Lung (tissue), 12 donors: ENCODE measurements around the gene NACA. TPM values are rescaled to one million over a fixed set of nuclear protein-coding genes. Genes with fewer than 3 reads are reported as not detected.
A peak's percentile ranks its signal among the peaks of the same experiment; 100 is the strongest.
"Not testable (repeated sequence)": the region's sequence is repeated elsewhere in the genome, so short reads cannot be mapped to it uniquely, and the experiment has no call there.

Experiments used
- ATAC-seq: fragments of 200-7000 bp; cut with Tn5 transposase; one replicate; pipeline ENCODE4 v1.9.1; 2020; ENCODE audit warnings: moderate number of reproducible peaks; ENCODE audit not compliant: insufficient read depth, low FRiP score
- DNase-seq, 3 donors: peaks; one replicate each; pipeline ENCODE4 v3.0.0-alpha.2; 2013 to 2017
- H3K27ac ChIP-seq, 2 donors: one replicate each; pipeline ENCODE4 v1.5.1; 2013; ENCODE audit warnings: mild to moderate bottlenecking in 2 of 2, moderate library complexity in 2 of 2, control low read depth in 1 of 2, inconsistent platforms in 1 of 2, low read depth in 1 of 2, low read length in 1 of 2
- H3K27me3 ChIP-seq, 3 donors: one replicate each; pipeline ENCODE4 v1.5.1; 2013; ENCODE audit warnings: low read length in 2 of 3; ENCODE audit not compliant: control insufficient read depth in 3 of 3, insufficient read depth in 3 of 3
- H3K36me3 ChIP-seq, 4 donors: one replicate each; pipeline ENCODE4 v1.5.1; 2013; ENCODE audit warnings: low read length in 4 of 4, mild to moderate bottlenecking in 1 of 4, moderate library complexity in 1 of 4; ENCODE audit not compliant: control insufficient read depth in 4 of 4, insufficient read depth in 4 of 4
- H3K4me1 ChIP-seq, 5 donors: one replicate each; pipeline ENCODE4 v1.5.1; 2013; ENCODE audit warnings: low read length in 5 of 5, mild to moderate bottlenecking in 2 of 5, moderate library complexity in 1 of 5; ENCODE audit not compliant: control insufficient read depth in 5 of 5, insufficient read depth in 5 of 5
- H3K4me3 ChIP-seq: one replicate; pipeline ENCODE4 v1.5.1; 2013; ENCODE audit warnings: mild to moderate bottlenecking, control low read depth, moderate library complexity
- H3K9ac ChIP-seq, 2 donors: one replicate each; pipeline ENCODE4 v1.5.1; 2013; ENCODE audit warnings: low read length in 2 of 2, control low read depth in 1 of 2; ENCODE audit not compliant: insufficient read depth in 1 of 2
- H3K9me3 ChIP-seq, 4 donors: one replicate each; pipeline ENCODE4 v1.5.1; 2013; ENCODE audit warnings: low read length in 3 of 4, mild to moderate bottlenecking in 1 of 4, moderate library complexity in 1 of 4; ENCODE audit not compliant: control insufficient read depth in 4 of 4, insufficient read depth in 3 of 4
- CTCF ChIP-seq: IDR thresholded peaks from 2 replicates; pipeline ENCODE4 v1.5.1; 2012; ENCODE audit warnings: mild to moderate bottlenecking; ENCODE audit errors: control extremely low read depth, extremely low read depth
- WGBS, 2 donors: extraction: QIAGEN DNeasy Blood & Tissue Kit; methylation state at CpG; one replicate each; pipeline ENCODE4 v1.1.7; 2013; 5-methylcytosine and 5-hydroxymethylcytosine counted together
- polyA plus RNA-seq, 2 donors: library from polyadenylated mRNA; stranded (reverse); fragments of 200-250 nt; gene quantifications; one replicate each; pipeline ENCODE4 v1.2.1, GENCODE V29; 2013
- total RNA-seq, 2 donors: library from RNA; depleted of rRNA in 1 of 2; stranded (reverse); fragments of >200 nt in 1 of 2; gene quantifications; one replicate each; pipeline ENCODE4 v1.2.1, GENCODE V29; 2014 to 2021
- donor health status: control.
- donor health status: control.
- donor health status: Bipolar disorder and iron deficiency.
- donor health status: healthy.
- donor health status: DM: yes; HTN: yes; CAD: no.

Gene NACA
- total and polyA plus RNA-seq, 4 donors = 488 to 1,734 (median 1,161) TPM

GRCh38 chr12:56751712-56752598 is 26.9 kb upstream of the NACA start, which contains the start of gene PRIM1:
Gene PRIM1, minus strand, starts transcription at chr12:56752323. Its CDS starts 25 bp downstream, at chr12:56752298.
- H3K27ac ChIP-seq = peak within 1 kb of the TSS in 1 of 2 donors; percentile 68
- H3K4me1 ChIP-seq = peaks cover 0 to 10% (median 0%) of the 10 kb centered on the region in 5 donors
- no peak for TF ChIP-seq CTCF
- H3K36me3 ChIP-seq = peaks cover 0 to 2% (median under 1%) of the 10 kb centered on the region in 4 donors
- H3K27me3 ChIP-seq = no peaks in the 10 kb centered on the region
- H3K9me3 ChIP-seq = no peaks in the 10 kb centered on the region
- 0 to 1% methylated on average over 63 to 64 of the region's 64 CpGs for WGBS, 2 donors
- peak; percentile 92 for ATAC-seq
- peak within 1 kb of the TSS; percentile 37 to 92 for H3K9ac ChIP-seq
- peak within 1 kb of the TSS; percentile 78 for H3K4me3 ChIP-seq
- peak; percentile 86 to 89 (median 88) for DNase-seq

- Histone ChIP-seq H3K9ac (peak overlapping the region in 1 of 2 donors; percentile 19), H3K4me1 (peaks cover 0 to 10% (median 0%) of the 10 kb centered on the region in 5 donors)
- H3K4me3 ChIP-seq, H3K27ac ChIP-seq, H3K9me3 ChIP-seq, ATAC-seq, DNase-seq, H3K36me3 ChIP-seq, H3K27me3 ChIP-seq: not testable (repeated sequence)
- 59 to 81% methylated on average over 13 of the region's 13 CpGs for WGBS, 2 donors
Measured at GRCh38 chr12:56750596-56750995, 25.5 kb upstream of the NACA start.

- no peaks in the 10 kb centered on the region for H3K9me3 ChIP-seq
- no peak for TF ChIP-seq CTCF
- H3K27ac ChIP-seq = no peak overlapping the region
- DNase-seq (no peak), ATAC-seq (no peak)
- no peak overlapping the region for H3K4me3 ChIP-seq
- H3K36me3 ChIP-seq = peaks cover 0 to 6% (median 4%) of the 10 kb centered on the region in 4 donors
- H3K27me3 ChIP-seq = no peaks in the 10 kb centered on the region
- no peak overlapping the region for H3K9ac ChIP-seq
- peaks cover 0 to 10% (median 0%) of the 10 kb centered on the region in 5 donors for H3K4me1 ChIP-seq
Measured at GRCh38 chr12:56749853-56750252, 24.8 kb upstream of the NACA start.

GRCh38 chr12:56749359-56749758 is 24.3 kb upstream of the NACA start:
- Histone ChIP-seq H3K27ac (no peak overlapping the region), H3K4me1 (peaks cover 0 to 10% (median 0%) of the 10 kb centered on the region in 5 donors), H3K9me3 (no peaks in the 10 kb centered on the region), H3K27me3 (no peaks in the 10 kb centered on the region), H3K36me3 (peaks cover 0 to 6% (median 4%) of the 10 kb centered on the region in 4 donors), H3K9ac (no peak overlapping the region), H3K4me3 (no peak overlapping the region)
- no peak for TF ChIP-seq CTCF
- no peak for ATAC-seq
- 28 to 29% methylated on average over 2 of the region's 2 CpGs for WGBS, 2 donors
- DNase-seq = no peak
